ENCODE results near the gene CSNK2B.

DNA sequence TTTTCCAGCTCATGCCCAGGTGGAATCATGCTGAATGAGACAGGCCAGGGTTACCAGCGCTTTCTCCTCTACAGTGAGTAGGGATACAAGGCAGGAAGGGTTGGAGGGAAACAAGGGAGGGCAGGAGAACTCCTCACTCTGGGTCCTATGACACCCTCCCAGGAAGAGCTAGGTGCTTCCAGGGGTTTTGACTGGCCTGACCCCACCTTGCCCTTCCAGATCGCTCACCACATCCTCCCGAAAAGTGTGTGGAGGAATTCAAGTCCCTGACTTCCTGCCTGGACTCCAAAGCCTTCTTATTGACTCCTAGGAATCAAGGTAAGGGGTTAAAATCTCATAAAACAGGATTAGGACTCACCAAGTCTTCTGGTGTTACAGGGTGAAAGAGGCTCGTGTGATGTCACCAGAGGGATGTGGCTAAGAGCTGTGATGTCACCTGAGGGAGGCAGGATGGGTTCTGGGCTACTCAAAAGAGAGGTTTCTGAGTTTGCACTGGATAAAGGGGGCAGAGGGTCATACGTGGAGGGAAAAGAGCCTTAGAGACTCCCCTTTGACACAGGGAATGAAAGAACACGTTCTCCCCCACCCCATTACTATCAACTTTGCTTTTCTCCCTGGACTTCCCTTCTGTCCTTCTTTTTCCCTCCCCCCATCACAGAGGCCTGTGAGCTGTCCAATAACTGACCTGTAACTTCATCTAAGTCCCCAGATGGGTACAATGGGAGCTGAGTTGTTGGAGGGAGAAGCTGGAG lies 8.3 kb upstream of the CSNK2B start:
- TF ChIP-seq CTCF (IDR thresholded peaks at IDR 0.05): no peak
- TF ChIP-seq EP300 (IDR thresholded peaks at IDR 0.05): no peak
